ENCODE results near the gene PPP1R18.

PPP1R18 gene

DNA sequence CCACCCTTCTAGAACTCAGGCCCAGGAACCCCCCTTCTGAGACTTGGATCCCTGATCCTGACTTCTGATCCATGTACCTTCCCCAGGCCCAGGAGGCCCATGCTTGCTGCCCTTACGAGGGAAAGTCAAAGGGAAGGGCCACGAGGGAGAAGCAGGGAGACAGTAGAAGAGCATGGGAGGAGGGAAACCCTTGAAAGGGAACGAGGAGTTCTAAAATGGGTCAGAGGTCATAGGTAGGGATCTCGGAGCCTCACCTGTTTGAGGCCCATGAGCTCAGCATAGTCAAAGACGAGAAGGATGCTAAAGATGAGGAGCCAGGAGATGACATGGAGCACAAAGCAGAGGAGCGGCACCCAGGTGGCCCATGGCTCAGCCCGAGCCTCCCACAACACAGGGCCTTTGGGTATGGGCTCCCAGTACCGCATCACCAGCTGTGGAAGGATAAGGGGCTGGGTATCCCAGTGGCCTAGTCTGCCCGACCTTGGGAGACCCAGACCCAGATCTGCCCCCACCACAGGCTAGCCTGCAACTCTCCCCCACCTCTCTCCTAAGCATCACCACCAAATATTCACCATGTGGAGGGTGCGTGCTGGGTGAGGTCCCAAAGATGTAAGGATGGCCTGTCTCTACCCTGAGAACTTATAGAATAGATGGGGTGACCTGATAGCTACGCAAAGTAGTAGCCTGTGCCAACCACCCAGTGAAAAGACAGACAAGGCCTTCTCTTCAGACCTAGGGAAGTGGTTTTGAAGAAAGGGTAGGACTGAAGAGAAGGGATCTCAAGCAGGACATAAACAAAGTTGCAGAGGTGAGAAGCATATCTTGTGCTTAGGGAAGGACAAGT, 2.8 kb upstream of the PPP1R18 start:
- DNase-seq (ENCODE audit: low read depth in 2 of 2), result no peak

DNA sequence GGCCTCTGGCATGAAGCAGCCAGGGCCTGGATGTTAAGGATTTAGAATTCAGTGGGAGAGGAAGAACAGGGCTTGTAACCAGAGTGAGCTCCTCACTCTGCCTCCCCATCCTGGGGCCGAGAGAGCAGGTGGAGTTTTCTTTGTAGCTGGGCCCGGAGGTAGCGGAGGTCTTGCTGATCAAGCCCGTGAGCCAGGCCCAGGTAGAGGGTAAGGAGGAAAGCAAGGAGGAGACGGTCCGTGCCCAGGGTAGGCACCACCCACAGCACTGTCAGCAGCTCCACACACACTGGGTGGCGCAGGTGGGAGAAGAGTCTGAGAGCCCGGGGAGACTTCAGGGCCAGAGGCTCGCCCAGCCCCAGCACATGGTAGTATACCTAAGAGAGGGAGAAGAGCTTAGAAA, 2.1 kb upstream of the PPP1R18 start:
- no peak for DNase-seq (ENCODE audit: low read depth in 2 of 2)

DNA sequence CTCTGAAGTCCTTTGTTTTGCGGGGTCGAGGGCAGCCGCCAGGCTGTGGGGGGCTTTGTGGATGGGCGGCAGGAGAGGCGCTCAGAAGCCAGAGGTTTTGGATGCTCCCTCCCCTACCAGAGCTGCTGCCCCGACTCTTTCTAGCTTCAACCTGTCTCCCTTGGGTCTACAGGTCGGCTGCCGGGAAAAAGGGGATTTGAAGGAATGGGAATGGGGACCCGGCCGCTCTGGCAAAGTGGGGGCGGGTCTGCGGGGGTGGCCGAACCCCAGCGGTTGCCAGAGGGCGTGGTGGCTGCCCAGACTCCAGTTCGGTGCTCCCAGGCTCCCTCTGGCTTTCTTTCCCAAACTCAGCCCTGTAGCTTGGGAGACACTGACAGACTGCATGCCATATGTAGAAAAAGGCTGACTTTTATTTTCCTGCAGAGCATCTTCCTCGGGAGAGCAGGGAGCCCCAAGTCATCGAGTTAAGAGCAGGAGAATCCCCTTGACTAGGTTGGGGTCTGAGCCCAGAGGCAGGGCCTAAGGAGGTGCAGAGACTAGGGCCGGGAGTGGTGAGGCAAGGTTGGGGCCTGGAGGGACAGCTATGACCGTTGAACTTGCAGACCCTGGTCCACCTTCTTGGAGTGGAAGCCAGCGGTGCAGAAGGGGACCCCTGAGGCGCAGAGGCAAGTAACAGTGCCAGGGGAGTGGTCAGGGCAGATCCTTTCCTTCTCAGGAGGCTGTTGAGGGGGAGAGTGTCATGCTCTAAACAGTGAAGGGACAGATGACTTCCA, 1.4 kb upstream of the PPP1R18 start:
- no peak for DNase-seq (ENCODE audit: low read depth in 2 of 2)

DNA sequence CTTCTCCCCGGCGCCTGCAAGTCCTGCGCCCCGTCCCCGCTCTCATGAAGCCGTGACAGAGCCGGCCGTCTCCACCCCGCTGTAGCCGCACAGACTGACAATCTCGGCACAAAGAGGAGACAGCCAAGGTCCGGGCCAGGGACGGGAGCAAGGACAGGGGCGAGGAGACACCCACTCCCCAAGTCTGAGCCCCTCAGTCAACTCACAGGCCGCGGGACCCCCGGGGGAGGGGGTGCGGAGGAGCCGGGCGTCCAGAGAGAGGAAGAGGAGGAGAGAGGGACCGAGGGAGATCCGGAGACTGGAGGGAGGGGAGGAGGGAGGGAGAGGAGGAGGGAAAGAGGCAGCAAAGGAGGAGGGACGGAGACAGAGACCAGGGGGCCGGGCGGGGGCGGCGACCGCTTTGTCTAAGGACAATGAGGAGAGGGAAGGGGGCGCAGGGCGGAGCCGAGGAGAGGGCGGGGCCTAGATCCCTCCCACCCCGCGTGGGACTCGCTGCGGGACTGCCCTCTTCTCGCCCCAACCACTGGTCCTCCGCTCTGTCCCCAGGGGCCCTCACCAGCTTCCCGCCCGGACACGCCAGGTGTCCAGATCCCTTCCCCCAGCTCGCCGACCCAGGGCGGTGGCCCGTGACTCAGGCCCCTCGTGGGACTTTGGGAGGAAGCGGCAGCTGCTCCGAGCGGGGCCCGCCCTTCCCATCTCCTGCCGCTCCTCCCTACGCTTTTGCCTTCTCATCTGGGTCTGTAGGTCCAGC, 638 bp upstream of the PPP1R18 start:
- DNase-seq (ENCODE audit: low read depth in 2 of 2), result peak; percentile 71 to 80

DNA sequence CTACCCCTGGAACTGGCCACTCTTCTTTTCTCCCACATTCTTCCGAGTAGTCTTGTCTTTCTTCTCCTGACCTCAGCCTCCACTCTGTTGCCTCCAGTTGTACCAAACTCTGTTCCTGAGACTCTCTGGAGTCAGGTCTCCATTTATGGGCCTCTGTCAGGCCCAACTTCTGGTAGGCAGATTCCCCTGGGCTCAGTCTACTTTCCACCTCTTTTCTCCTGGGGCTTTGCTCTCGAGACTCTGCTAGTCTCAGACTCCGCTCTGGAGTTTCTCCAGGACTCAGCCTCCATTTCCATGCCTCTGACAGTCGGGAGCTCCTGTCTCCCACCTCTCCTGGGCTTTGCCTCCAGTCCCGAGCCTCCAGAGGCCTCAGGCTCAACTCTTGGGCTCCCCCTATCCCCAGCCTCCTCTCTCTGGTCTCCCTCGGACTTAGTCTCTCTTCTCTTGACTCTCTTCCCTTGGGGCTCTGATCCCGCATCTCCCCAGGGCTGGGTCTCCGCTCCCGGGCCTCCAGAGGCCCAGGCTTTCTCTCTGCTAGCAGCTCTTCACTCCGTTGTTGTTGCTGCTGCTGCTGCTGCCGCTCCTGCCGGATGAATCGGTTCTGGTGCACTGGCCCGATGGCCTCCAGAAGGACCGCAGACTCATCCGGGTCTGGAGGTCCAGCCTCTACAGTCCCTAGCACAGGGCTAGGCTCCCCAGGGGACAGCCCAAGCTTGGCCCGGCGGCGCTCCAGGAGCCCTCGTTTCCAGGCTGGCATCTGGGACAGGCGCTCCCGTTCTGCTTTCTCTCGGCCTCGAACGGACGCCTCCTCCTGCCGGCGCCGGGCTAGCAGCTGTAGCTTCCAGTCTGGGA, 1.1 kb downstream of the PPP1R18 start:
- no peak for DNase-seq (ENCODE audit: low read depth in 2 of 2)

DNA sequence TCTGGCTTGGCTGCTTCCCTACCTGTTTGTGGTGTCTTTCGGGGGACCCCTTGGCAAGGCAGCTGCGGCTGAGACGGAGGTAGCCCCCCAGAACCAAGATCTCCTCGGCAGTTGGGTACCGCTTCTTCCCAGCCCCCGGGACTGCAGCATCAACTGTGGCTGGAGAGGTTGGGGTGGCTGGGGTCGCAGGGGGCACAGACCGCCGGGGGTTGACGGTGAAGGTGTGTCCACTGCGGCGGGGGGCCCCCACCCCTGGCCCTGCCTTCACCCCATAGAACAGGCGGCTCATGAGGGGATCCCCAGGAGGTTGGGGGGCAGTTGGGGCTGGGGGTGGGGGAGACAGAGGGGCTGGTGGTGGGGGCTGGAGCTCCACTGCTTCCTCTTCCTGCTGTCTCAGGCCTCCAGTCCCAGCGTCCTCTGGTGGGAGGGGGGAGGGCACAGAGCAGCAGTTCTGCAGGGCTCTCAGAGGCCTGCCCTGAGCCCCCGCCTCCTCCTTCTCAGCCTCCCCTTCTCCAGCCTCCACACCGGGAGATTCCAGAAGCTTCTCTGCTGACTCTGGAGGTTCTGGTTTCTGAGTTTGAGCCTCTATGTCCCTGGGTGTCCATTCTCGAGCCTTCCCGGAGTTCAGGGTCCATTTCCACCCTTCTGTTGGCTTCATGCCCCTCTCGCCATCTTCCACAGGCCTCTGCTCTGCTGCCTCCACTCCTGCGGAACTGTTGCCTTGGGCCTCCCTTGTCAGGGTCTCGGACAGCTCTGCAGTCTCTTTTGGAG, 1.9 kb downstream of the PPP1R18 start:
- DNase-seq (ENCODE audit: low read depth in 2 of 2), result peak; percentile 29 to 52

DNA sequence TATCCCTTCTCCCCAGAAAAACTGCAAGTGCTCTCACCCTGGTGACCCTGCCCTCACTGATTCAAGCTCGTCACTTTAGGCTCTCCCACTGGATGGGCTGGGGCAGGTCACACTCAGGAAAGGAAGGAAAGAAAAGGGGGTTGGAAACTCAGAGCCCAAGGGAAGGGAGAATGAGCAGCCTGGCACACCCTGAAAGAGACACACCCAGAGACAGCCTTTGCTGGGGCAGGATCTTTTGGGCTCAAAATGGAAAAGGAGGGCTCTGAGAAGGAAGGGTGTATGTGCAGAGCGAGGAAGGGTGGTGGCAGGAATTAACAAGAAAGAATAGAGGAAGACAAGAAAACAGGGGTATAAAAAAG, 2.5 kb downstream of the PPP1R18 start:
- DNase-seq (ENCODE audit: low read depth in 2 of 2), result no peak

DNA sequence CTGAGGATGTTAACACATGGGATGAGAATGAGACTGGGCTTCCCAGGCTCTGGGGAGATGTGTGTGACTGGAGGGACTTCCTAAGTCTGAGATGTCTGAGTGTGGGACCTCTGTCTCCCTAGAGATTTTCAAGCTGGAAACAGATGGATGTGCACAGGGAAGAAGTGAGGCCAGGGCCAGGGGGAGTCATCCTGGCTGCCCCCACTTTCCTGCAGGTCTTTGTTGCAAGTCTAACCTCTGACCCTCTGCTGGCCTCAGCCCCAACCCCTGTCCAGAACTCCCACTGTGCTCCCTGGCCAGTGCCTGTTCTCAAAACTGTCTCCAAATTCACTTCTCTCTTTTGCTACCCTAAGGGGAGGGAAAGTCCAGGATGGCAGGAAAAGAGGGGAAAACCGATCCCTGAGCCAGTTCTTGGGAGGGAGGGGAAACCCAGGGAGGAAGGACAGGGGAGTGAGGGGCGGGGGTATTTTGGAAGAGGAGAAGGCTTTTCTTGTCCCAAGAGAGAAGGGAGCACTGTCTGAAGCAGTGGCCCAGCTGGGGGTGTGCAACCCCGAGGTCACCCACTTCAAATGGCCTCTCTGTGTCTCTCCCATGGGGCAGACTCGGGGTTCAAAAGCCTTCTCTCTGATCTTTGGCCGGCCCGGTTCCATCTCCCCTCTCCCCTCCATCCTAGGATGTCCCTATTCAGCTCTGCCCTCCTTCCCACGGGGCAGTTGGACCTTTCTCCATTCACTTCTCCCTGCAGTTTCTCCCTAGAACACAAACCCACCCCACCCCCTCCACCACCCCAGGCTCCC, 3.1 kb downstream of the PPP1R18 start:
- no peak for DNase-seq (ENCODE audit: low read depth in 2 of 2)

DNA sequence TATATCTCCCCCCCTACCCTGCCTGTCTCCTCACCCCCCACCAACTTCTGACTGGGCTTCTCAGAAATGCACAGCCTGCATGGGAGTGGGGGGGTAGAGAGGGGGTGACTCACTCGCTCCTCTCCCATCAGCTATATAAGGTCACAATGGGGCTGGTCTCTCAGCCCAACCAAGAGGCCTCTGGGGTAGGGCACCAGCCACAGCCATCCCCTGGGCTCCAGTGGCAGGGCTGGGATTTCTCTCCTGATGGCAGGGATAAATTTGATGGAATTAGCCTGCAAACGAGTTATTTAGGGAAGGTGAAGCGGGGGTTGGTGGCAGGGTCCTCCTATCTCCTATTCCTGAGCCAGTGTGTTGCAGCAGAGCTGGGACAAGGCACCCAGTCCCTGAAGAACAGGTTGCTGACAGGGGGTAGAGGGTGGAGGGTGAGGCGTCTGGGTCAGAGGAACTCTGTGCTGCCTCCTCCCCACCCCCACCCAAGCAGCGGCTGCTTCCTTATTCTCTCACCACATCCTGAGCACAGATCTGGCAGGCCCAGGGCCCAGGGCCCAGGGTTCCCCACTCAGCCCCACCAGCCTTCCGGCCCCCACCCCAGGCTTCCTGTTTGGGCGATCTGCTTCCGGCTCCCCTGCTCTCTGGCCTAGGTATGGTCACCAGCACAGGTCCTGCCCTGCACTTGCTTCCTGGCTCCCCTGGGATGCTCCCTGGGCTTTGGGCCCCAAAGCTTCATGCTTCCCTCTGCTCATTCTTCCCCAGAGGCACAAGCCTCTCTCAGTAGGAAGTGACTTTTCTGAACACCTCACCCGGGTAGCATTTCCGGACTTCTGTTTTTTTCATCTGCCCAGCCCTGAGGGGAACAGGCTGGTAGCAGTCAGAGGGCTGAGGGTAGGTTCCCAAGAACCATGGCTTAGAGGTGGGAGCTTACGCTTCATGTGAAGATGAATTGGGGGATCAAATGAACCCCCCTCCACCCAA, 4.0 kb downstream of the PPP1R18 start:
- peak; percentile 82 to 87 for DNase-seq (ENCODE audit: low read depth in 2 of 2)

DNA sequence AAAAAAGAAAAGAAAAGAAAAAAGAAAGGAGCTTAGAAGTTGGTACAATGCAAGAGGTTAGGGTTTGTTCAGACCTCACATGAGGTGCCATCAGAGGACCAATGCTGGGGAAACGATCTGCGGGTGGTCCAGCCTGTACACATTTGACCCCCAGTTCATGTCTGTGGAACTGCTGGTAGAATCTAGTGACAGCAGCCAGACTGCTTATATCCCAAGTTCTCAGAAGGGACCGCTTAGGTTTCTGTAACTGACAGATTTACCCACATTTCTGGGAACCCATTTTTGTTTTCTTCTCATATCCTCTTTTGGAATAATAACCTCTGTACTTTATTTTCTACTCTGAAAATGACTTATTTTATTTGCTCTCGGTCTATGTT, 4.7 kb downstream of the PPP1R18 start:
- no peak for DNase-seq (ENCODE audit: low read depth in 2 of 2)

DNA sequence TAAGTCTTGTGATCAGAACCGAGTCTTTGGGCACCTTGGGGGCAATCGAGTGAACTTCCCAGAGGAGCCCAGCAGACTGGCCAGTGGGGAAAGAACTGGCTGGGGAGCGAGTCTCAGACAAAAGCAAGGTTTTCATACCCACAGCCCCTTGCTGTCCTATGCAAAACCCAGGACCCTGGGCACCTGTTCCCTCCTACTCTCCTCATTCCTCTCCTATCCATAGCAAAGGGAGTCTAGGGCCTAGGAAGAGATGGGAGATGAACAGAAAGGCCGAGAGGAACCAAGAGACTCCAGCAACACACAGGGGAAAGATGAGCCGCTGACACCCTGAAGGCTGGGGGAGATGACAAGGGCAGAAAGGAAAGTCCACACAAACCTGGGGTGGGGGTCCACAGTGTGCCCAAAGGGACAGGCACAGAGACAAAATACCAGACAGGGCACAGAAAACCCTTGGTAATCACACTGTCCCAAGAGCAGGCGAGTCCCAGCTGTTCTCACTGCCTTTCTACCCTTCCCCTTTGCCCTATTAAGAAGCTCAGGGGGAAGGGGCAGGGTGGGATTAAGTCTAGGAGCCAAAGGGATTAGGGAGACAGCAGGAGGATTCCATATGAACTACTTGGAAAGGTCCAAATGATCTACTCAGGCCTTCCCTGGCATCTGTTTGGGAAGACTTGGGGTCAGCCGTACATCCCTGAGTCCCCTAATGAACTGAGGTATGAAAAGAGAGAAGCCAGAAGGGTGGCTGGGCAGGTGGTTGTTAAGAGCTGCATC, 6.5 kb downstream of the PPP1R18 start:
- DNase-seq (ENCODE audit: low read depth in 2 of 2), result no peak

DNA sequence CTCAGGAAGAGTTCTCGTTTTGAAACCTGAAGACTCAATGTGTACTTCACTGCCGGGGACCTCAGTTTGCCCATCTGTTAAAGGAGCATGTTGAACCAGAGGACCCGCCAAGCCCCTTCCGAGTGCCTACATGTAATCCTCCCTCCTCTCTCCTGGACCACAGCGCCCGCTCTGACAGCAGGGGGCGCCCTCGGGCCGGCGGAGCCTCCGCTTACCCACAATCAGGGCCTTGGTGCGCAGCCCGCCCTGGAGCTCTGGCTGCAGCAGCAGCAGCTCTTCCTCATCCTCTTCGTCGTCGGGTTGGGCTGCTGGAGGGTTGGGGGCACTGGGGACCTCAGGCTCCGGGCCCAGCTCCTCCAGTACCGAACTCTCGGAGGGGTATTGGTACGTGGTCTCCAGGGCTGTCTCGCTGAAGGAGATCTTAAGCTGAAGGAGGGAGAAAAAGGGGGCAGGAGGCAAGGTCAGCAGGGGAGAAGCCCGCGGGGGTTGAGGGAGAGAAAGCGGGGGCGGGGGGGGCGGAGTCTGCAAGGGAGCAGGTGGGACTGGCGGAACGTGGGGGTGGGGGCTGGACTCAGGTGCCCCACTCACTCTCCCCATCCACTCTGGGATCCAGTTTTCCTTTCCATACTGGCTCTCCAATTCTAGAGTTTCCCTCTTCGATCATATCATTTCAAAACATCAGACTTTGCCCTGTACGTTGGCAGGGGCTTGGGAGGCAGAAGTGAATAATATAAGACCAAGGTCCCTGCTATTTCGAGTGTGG, 7.3 kb downstream of the PPP1R18 start:
- DNase-seq (ENCODE audit: low read depth in 2 of 2), result peak; percentile 72 to 82

DNA sequence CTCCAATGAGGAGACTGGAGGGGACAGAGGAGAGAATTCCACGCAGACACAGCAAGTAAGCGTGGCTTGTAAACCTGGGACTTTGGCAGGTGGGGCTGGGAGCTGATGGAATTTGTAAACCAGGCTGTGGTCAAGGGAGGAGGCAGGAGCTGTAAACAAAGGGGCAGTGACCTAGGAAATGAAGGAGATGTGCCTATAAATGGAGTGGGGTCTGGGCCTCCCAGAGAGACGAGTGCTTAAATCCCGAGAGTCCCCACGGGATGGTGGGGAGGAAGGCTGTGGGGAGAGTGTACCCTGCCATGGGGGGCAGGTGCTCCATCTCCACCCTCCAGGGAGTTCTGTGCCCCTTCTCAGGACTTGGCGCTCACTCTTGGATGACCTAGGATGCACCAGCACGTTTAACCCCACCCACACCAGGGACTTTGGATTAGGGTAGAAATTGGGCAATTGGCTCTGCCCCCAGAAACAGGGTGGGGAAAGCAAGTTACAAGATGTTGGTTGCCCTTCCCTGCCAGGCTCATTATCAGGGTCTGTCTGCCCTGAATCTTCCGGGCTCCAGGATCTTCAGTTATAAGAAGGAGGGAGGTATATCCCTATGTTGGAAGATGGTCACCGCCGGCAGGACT, 9.7 kb downstream of the PPP1R18 start:
- DNase-seq (ENCODE audit: low read depth in 2 of 2), result no peak

DNA sequence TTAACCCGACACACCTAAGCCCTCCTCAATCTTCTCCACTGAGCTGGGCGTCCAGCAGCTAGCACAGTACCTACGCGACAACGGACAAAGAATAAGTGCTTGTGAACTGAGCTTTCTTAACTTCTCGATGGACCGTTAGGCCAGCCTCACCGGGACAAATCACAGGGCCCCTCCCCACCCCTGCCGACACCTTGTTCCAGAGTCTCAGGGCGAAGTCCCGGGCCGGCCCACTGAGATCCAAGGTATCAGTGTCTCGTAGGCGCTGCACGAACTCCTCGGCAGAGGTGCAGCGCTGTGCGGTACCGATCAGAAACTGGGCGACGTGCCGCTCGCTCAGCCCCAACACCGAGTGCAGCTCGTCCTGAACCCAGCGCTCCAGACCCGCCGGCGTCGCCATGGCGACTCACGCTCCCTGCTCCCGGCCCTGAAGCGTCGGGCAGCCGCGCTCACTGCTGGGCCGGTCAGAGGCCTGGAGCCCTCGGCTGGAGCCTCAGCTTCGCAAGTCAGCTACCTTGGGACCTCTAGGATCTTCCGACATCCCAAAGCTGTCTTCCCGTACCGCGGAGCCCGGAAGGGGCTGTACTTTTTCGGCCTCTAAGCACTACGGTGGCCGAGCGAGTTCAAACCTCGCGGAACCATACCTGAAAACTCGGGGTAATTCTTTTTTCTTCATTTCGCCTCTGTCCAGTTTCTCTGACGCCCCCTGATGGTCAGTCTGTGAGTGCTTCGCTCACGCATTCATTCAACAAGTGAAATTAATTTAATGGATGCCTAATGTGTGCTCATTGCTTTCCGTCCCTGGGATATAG, 13.8 kb downstream of the PPP1R18 start, which contains the start of gene DHX16:
DHX16 (minus strand) TSS at position 562 of the 809 bp plus-strand sequence; CDS start at position 397, 165 bp downstream.
- DNase-seq (ENCODE audit: low read depth in 2 of 2), result peak; percentile 84 to 85

DNA sequence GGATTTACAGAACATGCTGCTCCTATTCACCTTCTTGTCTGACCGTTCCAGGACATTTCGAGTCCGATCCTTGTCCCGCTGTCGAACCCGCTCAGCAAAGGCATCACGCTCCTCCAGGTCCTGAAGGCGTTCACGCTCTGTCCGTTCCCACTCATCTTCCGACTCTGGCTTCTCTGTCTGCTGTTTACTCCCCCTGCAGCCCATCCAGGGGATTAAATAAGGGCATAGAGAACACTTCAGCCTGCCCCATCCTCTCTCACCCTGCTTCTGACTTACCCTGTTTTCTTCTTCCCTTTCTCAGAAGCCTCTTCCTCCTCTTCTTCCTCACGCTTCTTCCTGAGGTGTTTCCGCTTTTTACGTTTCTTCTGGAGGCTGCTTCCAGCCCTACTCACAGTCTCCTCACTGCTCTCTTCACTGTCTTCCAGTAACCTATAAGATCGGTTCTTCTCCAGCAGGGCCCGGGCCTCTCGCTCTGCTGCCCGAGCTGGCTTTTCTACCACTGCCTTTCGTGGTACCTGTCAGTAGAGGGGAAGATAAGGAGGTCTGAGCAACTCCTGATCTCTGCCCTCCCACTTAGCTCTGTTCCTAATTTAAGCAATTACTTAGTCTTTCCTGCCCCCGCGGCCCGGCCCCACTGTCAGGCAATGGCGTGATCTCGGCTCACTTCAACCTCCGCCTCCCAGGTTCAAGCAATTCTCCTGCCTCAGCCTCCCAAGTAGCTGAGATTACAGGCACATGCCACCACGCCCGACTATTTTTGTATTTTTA, 15.5 kb downstream of the PPP1R18 start:
- no peak for DNase-seq (ENCODE audit: low read depth in 2 of 2)
